ENCODE results near the gene COPG1. TPM values are rescaled to one million over a fixed set of nuclear protein-coding genes. Genes with fewer than 3 reads are reported as not detected.

Gene COPG1
- total and polyA plus RNA-seq, 2 of the 4 experiments (the other 2 are of a cell fraction) = 203 to 446 TPM

DNA sequence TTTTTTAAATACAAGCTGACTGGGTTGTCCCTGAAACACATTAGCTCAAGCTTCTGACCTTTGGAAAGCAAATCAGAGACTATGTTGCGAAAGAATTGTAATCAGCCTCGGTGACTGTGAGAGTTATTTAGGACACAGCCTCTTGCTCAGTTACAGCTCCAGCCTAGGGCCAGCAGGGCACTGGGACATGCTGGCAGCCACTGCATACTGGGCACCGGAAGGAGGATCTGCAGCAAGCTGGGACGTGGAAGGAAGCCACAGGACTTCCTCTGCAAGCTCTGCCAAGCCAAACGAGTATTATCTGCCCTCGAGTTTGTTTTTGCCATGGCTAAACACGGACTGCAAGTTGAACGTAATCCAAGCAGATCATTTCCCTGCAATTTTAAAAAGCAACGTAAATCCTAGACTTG lies 24.4 kb upstream of the COPG1 start:
- BruUV-seq (replicated peaks) = no TSS peak
- Histone ChIP-seq H2BK5ac (ENCODE audit: low read depth, low read length, poor library complexity, severe bottlenecking) (peak overlapping the region; percentile 69), H3K14ac (replicated peaks; ENCODE audit: low read depth, low read length) (peak overlapping the region; percentile 35), H2AFZ (replicated peaks; ENCODE audit: low read length, poor library complexity) (peak overlapping the region; percentile 91), H2BK120ac (ENCODE audit: low read depth, low read length) (peak overlapping the region; percentile 75), H3K56ac (ENCODE audit: extremely low read depth, insufficient read depth, low read length) (peak overlapping the region; percentile 14; the same call in 1 of the 2 replicates), H4K8ac (ENCODE audit: low read depth in 2 of 2, low read length in 2 of 2) (peak overlapping the region; percentile 5 to 89; a peak in 3 of 4 replicates), H3K18ac (ENCODE audit: low read depth, low read length) (peak overlapping the region; percentile 60; the same call in 1 of the 2 replicates), H2BK15ac (ENCODE audit: low read depth, low read length) (peak overlapping the region; percentile 16; the same call in 2 of the 3 replicates), H3K9me1 (ENCODE audit: insufficient read depth, low read length) (peaks cover 22% of the 10 kb centered on the region), H2AK5ac (ENCODE audit: low read depth, low read length) (no peak overlapping the region), H2BK20ac (ENCODE audit: low read depth, low read length) (peak overlapping the region; percentile 30), H3K4me1 (ENCODE audit: control insufficient read depth, insufficient read depth, low read length) (peaks cover 17% of the 10 kb centered on the region), H3K36me3 (ENCODE audit: control insufficient read depth, insufficient read depth, low read length) (no peaks in the 10 kb centered on the region), H3K79me1 (ENCODE audit: low read depth in 1 of 2, low read length in 2 of 2) (peaks cover 0 to 7% of the 10 kb centered on the region in 2 experiments; a peak in 2 of 4 replicates), H4K91ac (ENCODE audit: insufficient read depth, low read depth, low read length) (peak overlapping the region; percentile 87), H3K9me3 (ENCODE audit: control insufficient read depth, insufficient read depth, low read length) (no peaks in the 10 kb centered on the region), H3K27me3 (ENCODE audit: control insufficient read depth, insufficient read depth, low read length) (no peaks in the 10 kb centered on the region), H3K4me2 (ENCODE audit: low read depth, low read length) (peak overlapping the region; percentile 33), H3K4me3 (ENCODE audit: insufficient read depth, low read depth, low read length) (peak overlapping the region; percentile 2; the same call in 1 of the 2 replicates), H3K23ac (ENCODE audit: low read depth, low read length) (peak overlapping the region; percentile 11), H3K9ac (ENCODE audit: low read depth, low read length) (peak overlapping the region; percentile 12), H3K27ac (ENCODE audit: insufficient read depth, low read length) (peak overlapping the region; percentile 39), H4K5ac (ENCODE audit: low read depth, low read length) (peak overlapping the region; percentile 41), H2AK9ac (replicated peaks; ENCODE audit: low read depth, low read length, poor library complexity) (peak overlapping the region; percentile 49), H3K4ac (ENCODE audit: low read depth, low read length) (peak overlapping the region; percentile 65), H4K20me1 (ENCODE audit: insufficient read depth, low read length) (no peaks in the 10 kb centered on the region)
- ChIA-PET CTCF (interaction anchor here (0.9 to 1.3 kb wide), 3 partner anchors 21 to 62 kb away, joined by 3 to 4 read pairs (median 4); no protein-coding TSS in a partner anchor), POLR2A (ENCODE audit: unreplicated experiment) (interaction anchor here (0.5 to 0.6 kb wide), 4 partner anchors 8 to 288 kb away, joined by 3 to 9 read pairs (median 4); no protein-coding TSS in a partner anchor)
- intact Hi-C loops (cut with micrococcal nuclease) (loop anchor here (5.0 kb wide), 1 partner anchor 43 kb away; the partner anchor contains the start of gene CNBP), in situ Hi-C loops (cut with MboI; ENCODE audit: low sequenced_read_pairs) (no loop called here), dilution Hi-C loops (cut with HindIII; ENCODE audit: low sequenced_read_pairs, unreplicated experiment) (no loop called here)
- 13% methylated on average over 5 of the region's 9 CpGs; no CpG with 5 or more reads in 1 of the 2 experiments for WGBS, 2 experiments (ENCODE audit: extremely low coverage in 2 of 2, insufficient read length in 1 of 2)
- peak; percentile 69 for DNase-seq
- TF ChIP-seq MXI1 (IDR thresholded peaks at IDR 0.05; ENCODE audit: borderline replicate concordance, low read depth, low read length) = no peak
- peak; percentile 97 for TF ChIP-seq CEBPB (IDR thresholded peaks at IDR 0.05; ENCODE audit: low read depth, low read length)
- peak; percentile 68 for ATAC-seq (ENCODE audit: low read depth)

Data from IMR-90 (cell line).